Measurements from ENCODE around the gene HAAO.

DNA sequence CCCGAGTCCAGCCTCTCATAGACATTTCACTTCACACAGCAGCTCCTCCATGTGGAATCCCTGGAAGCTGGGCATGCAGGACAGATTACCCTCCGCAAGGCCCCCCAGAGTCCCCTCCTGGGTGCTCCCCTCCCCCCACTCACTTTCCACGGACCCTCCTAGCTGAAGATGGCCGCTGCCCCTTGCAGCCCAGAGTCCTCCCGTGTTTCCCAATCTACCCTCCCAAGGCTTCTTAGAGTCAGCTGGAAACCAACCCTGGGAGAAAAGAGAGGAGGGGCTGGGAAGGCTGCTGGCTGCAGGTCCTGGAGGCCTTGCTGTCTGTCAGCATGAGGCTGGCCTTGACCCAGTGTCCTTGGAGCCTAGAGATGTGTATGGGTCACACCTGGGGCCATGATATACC lies 49.0 kb upstream of the HAAO start:
- TF ChIP-seq, protein P1, sequence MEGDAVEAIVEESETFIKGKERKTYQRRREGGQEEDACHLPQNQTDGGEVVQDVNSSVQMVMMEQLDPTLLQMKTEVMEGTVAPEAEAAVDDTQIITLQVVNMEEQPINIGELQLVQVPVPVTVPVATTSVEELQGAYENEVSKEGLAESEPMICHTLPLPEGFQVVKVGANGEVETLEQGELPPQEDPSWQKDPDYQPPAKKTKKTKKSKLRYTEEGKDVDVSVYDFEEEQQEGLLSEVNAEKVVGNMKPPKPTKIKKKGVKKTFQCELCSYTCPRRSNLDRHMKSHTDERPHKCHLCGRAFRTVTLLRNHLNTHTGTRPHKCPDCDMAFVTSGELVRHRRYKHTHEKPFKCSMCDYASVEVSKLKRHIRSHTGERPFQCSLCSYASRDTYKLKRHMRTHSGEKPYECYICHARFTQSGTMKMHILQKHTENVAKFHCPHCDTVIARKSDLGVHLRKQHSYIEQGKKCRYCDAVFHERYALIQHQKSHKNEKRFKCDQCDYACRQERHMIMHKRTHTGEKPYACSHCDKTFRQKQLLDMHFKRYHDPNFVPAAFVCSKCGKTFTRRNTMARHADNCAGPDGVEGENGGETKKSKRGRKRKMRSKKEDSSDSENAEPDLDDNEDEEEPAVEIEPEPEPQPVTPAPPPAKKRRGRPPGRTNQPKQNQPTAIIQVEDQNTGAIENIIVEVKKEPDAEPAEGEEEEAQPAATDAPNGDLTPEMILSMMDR (conservative IDR thresholded peaks at IDR 0.05; ENCODE audit: low read length): no peak
- no peak for TF ChIP-seq EZH2phosphoT487 (IDR thresholded peaks at IDR 0.05; ENCODE audit: borderline replicate concordance)
